Activated CD8-positive, alpha-beta T cell treated with anti-CD3 and anti-CD28 coated beads, Interleukin-2, amount 10 ng/mL, durations not matched to agents 7 days and 5 days (primary cell): ENCODE measurements around the gene DNASE2B. TPM values are rescaled to one million over a fixed set of nuclear protein-coding genes. Genes with fewer than 3 reads are reported as not detected.

Experiments
- ATAC-seq: fragments of 150-1000 bp; cut with Tn5 transposase; one replicate; pipeline ENCODE4 v1.10.0; 2021; ENCODE audit warnings: moderate library complexity
- CTCF ChIA-PET: fragments of 350-600 bp; sonication (Branson Sonifier 250); formaldehyde crosslinking; loops from one replicate; lab custom pipeline; 2021; ENCODE audit warnings: antibody characterized with exemption; lab: Charles Lee
- POLR2A ChIA-PET: fragments of 350-600 bp; sonication (Branson Sonifier 250); formaldehyde crosslinking; loops from one replicate; lab custom pipeline; 2021; ENCODE audit warnings: antibody characterized with exemption; lab: Charles Lee
- DNase-seq: peaks from one replicate; pipeline ENCODE4 v3.0.0-alpha.2; 2020
- H3K27ac Mint-ChIP-seq: one replicate; pipeline ENCODE4 v1.8.0; 2021; ENCODE audit warnings: mild to moderate bottlenecking, mixed read lengths
- H3K27me3 Mint-ChIP-seq: one replicate; pipeline ENCODE4 v1.8.0; 2021; ENCODE audit warnings: low read depth, mixed read lengths
- H3K36me3 Mint-ChIP-seq: one replicate; pipeline ENCODE4 v1.8.0; 2021; ENCODE audit warnings: low read depth, mixed read lengths
- H3K4me1 Mint-ChIP-seq: one replicate; pipeline ENCODE4 v1.8.0; 2021; ENCODE audit warnings: low read depth, mixed read lengths
- H3K4me3 Mint-ChIP-seq: one replicate; pipeline ENCODE4 v1.8.0; 2021; ENCODE audit warnings: mild to moderate bottlenecking, mixed read lengths
- H3K9me3 Mint-ChIP-seq: one replicate; pipeline ENCODE4 v1.8.0; 2022; ENCODE audit warnings: mixed read lengths; ENCODE audit not compliant: insufficient read depth
- total RNA-seq, 2 experiments: library from RNA; stranded (reverse); gene quantifications; one replicate each; pipeline ENCODE4 v1.2.3, GENCODE V29; 2021

The DNASE2B gene
- total RNA-seq, 2 experiments from 2014 or later, result not detected

DNA sequence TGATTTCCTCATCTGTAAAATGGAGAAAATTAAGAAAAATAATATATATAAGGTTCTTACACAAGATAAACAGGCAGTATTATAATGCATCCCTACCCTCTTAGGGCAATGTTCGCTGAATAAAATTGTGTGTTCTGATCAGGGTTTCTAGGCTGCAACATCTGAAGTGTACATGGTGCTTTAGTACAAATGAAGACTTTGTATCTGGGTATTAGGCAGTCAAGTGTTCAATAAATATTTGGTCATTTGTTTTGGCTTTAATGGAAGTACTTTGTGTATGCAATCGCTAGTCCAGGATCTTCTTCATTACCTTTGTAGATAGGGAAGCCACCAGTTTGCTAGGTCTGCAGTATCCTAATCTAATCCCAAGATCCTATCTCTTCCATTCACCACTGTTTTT, 28.1 kb downstream of the DNASE2B start:
- Mint-ChIP-seq H3K4me3 (no peak overlapping the region), H3K27ac (no peak overlapping the region), H3K4me1 (no peaks in the 10 kb centered on the region), H3K27me3 (peaks cover 5% of the 10 kb centered on the region), H3K9me3 (no peaks in the 10 kb centered on the region), H3K36me3 (no peaks in the 10 kb centered on the region)
- POLR2A ChIA-PET, result no interaction called here
- CTCF ChIA-PET, result interaction anchor here (1.9 kb wide), 1 partner anchor 16 kb away, joined by 6 read pairs; no protein-coding TSS in a partner anchor
- ATAC-seq, result no peak
- no peak for DNase-seq

DNA sequence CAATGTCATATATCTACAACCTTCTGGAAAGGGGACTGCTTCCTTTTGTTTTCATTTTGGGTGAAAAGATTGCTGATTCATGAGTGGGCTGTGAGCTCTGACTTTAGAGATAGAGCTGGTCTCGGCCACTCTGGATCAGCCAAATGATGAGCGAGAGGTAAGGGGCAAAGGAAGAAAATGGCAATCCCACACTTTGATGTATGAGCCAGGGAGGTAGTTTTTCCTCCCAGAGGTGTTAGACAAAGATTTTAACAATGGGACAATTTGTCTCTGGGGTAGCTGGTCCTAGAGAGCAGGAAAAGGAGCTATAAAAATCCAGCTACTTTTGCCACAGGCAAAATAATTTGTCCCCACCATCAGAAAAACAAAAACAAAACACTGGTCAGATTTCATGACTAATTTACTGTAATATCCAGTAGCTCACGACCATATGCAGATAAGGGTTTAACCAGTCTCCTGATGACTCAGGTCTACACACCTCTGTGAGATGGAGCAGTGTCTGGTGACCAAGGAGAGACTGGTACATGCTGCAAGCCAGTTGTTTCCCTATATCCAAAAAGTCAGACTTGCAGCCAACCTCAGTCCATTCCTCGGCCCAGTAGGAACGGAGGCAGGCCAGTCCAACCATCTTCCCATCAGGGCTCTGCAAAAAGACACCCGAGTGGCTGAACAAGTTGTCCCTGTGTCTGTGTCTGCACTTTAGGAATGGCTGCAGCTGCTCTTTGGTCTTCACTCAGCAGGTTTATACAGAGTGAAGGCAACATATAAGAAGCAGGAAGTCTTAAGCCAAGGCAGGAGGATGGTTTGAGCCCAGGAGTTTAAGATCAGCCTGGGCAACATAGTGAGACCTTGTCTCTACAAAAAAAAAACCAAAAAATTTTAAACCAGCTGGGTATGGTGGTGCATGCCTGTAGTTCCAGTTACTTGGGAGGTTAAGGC, 29.2 kb downstream of the DNASE2B start:
- Mint-ChIP-seq H3K27me3 (peaks cover 5% of the 10 kb centered on the region), H3K9me3 (no peaks in the 10 kb centered on the region), H3K4me3 (no peak overlapping the region), H3K36me3 (no peaks in the 10 kb centered on the region), H3K4me1 (no peaks in the 10 kb centered on the region), H3K27ac (no peak overlapping the region)
- DNase-seq (no peak), ATAC-seq (peak; percentile 51)
- ChIA-PET POLR2A (no interaction called here), CTCF (interaction anchor here (1.2 to 1.9 kb wide), 2 partner anchors 15 to 345 kb away, joined by 3 to 6 read pairs; no protein-coding TSS in a partner anchor)

DNA sequence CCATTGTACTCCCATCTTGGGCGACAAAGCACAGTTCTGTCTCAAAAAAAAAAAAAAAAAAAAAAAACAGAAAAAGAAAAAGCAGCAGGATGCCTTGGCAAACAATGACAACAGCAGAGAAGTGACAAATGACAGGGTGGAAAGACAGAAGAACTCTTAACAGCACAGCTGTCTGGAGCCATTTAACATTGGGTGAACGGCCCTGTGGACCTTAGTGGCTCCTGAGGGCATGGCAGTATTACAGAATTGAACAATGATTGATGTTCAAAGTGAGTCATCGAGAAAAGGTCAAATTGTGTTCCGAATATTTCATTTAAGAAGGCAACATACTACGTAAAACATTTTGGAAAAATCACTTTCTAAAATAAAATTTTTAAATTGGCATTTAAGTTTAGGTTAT, 30.0 kb downstream of the DNASE2B start:
- POLR2A ChIA-PET, result no interaction called here
- Mint-ChIP-seq H3K27ac (no peak overlapping the region), H3K9me3 (no peaks in the 10 kb centered on the region), H3K36me3 (no peaks in the 10 kb centered on the region), H3K27me3 (peaks cover 5% of the 10 kb centered on the region), H3K4me3 (no peak overlapping the region), H3K4me1 (peaks cover 2% of the 10 kb centered on the region)
- no peak for ATAC-seq
- CTCF ChIA-PET, result no interaction called here
- DNase-seq, result no peak

DNA sequence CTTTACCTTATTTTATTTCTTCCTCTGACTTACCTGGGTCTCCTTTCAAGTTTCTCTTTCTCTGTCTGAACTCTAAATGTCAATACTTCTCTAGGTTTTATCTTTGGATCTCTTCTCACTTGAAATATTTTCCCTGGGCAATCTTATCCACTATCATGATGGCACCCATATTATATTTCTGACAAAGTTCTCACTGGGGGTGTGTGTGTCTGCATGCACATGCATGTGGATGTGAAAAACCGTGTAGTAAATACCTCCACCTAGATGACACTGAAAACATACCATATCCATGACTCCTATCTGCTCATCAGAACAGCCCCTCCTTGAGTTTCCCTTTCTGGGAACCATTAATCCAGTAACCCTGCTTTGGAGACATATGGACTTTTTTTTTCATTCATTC, 30.9 kb downstream of the DNASE2B start:
- Mint-ChIP-seq H3K4me1 (peaks cover 10% of the 10 kb centered on the region), H3K36me3 (no peaks in the 10 kb centered on the region), H3K9me3 (no peaks in the 10 kb centered on the region), H3K27me3 (peaks cover 3% of the 10 kb centered on the region), H3K27ac (no peak overlapping the region), H3K4me3 (no peak overlapping the region)
- CTCF ChIA-PET, result no interaction called here
- POLR2A ChIA-PET, result no interaction called here
- ATAC-seq, result no peak
- no peak for DNase-seq

- no peak overlapping the region for H3K27ac Mint-ChIP-seq
- no peaks in the 10 kb centered on the region for H3K36me3 Mint-ChIP-seq
- ChIA-PET POLR2A (no interaction called here), CTCF (interaction anchor here (0.6 to 9.1 kb wide), 3 partner anchors 286 to 718 kb away, joined by 3 to 177 read pairs (median 3); partner anchors contain the start of gene PRKACB)
- no peak for ATAC-seq
- no peaks in the 10 kb centered on the region for H3K9me3 Mint-ChIP-seq
- no peaks in the 10 kb centered on the region for H3K27me3 Mint-ChIP-seq
- DNase-seq, result no peak
- H3K4me1 Mint-ChIP-seq, result peaks cover 10% of the 10 kb centered on the region
- H3K4me3 Mint-ChIP-seq, result no peak overlapping the region
Measured at GRCh38 chr1:84430546-84430945, 32.3 kb downstream of the DNASE2B start.

- H3K4me3 Mint-ChIP-seq, result peak overlapping the region; percentile 66
- ATAC-seq (peak; percentile 74), DNase-seq (peak; percentile 80)
- peaks cover 10% of the 10 kb centered on the region for H3K4me1 Mint-ChIP-seq
- H3K9me3 Mint-ChIP-seq, result no peaks in the 10 kb centered on the region
- ChIA-PET CTCF (interaction anchor here (0.6 to 9.1 kb wide), 36 partner anchors 9 to 501 kb away, joined by 3 to 177 read pairs (median 4); partner anchors contain the start of genes CTBS, GNG5, PRKACB and RPF1), POLR2A (interaction anchor here (0.6 to 5.4 kb wide), 9 partner anchors 29 to 292 kb away, joined by 3 to 26 read pairs (median 4); partner anchors contain the start of genes CTBS, PRKACB and SPATA1)
- no peaks in the 10 kb centered on the region for H3K36me3 Mint-ChIP-seq
- no peaks in the 10 kb centered on the region for H3K27me3 Mint-ChIP-seq
- H3K27ac Mint-ChIP-seq, result peak overlapping the region; percentile 58
Measured at GRCh38 chr1:84433258-84434080, 35.2 kb downstream of the DNASE2B start.

DNA sequence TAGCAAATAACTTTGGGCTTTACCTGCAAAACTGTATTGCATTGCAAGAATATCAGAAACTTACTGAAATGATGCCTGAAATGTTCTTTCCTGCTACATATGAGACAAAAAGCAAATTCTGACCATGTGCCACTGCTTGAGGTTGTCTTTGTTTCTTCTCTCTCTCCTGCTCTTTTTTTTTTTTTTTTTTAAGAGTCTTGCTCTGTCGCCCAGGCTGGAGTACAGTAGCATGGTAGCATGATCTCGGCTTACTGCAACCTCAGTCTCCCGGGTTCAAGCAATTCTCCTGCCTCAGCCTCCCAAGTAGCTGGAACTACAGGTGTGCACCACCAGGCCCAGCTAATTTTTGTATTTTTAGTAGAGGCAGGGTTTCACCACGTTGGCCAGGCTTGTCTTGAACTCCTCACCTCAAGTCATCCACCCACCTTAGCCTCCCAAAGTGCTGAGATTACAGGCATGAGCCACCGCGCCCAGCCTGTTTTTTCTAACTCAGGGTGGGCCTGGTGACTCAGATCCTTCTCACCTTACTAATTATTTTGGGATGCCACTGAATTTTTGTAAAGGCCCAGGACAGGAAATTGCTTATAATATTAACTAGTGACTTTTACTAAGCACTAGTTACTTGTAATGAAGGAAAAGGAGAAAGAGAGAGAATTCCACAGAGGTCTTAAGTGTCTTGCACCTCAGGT, 35.9 kb downstream of the DNASE2B start:
- DNase-seq, result no peak
- Mint-ChIP-seq H3K27me3 (no peaks in the 10 kb centered on the region), H3K4me1 (peaks cover 10% of the 10 kb centered on the region), H3K36me3 (no peaks in the 10 kb centered on the region), H3K9me3 (no peaks in the 10 kb centered on the region), H3K4me3 (peak overlapping the region; percentile 66), H3K27ac (peak overlapping the region; percentile 58)
- peak; percentile 28 for ATAC-seq
- CTCF ChIA-PET, result interaction anchor here (0.8 to 9.1 kb wide), 25 partner anchors 9 to 502 kb away, joined by 3 to 177 read pairs (median 5); partner anchors contain the start of genes CTBS, GNG5, PRKACB and RPF1
- POLR2A ChIA-PET, result interaction anchor here (0.6 to 5.4 kb wide), 7 partner anchors 29 to 290 kb away, joined by 3 to 26 read pairs (median 4); partner anchors contain the start of genes CTBS, PRKACB and SPATA1

DNA sequence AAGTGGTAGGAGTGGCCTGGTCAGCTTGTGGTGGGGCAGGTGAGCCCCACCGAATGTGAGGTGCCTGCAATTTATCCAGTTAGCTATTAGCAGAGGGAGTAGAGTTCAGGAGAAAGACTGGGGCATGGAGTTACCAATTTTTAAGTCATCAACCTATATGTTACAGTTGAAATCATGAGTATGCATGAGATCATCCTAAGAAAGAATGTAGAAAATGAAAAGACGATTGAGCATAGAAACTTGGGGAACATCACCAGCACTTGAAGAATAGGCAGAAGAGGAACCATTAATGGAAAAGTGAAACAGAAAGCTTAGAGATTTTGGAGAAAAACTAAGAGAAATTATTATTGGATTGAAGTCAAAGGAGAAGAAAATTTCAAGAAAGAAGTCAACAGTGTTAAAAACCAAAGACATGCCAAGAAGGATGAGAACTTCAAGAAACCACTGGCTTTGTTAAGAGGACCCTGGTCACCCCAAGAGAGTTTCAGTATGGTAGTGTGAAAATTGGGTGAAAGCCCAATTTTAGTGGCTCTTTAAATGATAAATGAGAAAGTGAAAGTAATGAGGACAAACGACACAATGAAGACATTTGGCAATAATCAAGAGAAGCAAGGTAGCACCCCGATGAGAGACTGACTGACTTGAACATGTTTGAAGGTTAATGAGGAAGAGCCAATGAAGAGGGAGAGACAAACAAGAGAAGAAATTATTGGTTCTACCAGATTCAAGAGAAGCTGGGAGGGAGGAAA, 36.7 kb downstream of the DNASE2B start:
- ChIA-PET POLR2A (interaction anchor here (2.0 to 5.4 kb wide), 2 partner anchors 139 to 291 kb away, joined by 5 to 26 read pairs; partner anchors contain the start of genes CTBS and PRKACB), CTCF (interaction anchor here (0.8 to 9.1 kb wide), 14 partner anchors 8 to 503 kb away, joined by 3 to 177 read pairs (median 5); partner anchors contain the start of genes CTBS, GNG5, PRKACB and SPATA1)
- H3K4me3 Mint-ChIP-seq, result no peak overlapping the region
- H3K36me3 Mint-ChIP-seq, result no peaks in the 10 kb centered on the region
- ATAC-seq (peak; percentile 38), DNase-seq (no peak)
- peaks cover 10% of the 10 kb centered on the region for H3K4me1 Mint-ChIP-seq
- H3K27me3 Mint-ChIP-seq, result peaks cover 2% of the 10 kb centered on the region
- H3K27ac Mint-ChIP-seq, result no peak overlapping the region
- H3K9me3 Mint-ChIP-seq, result no peaks in the 10 kb centered on the region

DNA sequence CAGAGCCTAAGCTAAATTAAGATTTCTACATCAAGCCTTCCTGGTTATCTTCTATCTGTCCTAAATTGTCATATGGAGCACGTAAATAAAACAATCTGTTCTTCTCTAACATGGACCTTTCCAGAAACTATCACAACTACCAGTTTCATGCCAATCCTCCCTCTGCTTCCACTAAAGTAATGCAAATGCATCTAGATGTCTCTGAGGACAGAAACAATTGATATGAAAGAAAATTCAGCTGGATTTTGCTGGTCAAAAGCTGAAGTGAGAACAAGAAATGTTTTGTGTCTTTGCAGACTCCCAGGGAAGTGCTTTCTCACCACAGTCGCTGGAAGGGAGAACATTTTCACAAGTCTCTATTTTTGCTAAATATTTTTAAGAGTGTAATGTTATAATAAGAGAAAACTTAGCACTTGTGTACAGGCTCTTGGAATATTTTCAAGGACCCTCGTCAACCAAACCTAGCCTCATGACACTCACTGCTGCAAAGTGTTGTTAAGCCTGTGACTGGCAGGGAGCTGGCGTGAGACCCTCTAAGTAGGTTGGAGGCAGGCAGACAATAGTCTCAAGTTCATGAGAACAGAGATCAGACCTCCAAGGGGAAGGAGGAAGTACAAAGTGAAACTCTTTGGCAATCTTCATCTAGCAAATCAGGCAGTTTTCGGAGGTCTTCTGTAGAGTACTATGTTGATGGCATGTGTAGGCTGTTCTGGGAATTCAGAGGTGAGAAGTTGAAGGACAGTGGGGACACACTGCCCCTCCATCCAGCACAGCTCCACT, 38.8 kb downstream of the DNASE2B start:
- Mint-ChIP-seq H3K4me3 (no peak overlapping the region), H3K27ac (no peak overlapping the region), H3K27me3 (peaks cover 4% of the 10 kb centered on the region), H3K36me3 (no peaks in the 10 kb centered on the region), H3K9me3 (no peaks in the 10 kb centered on the region), H3K4me1 (peaks cover 13% of the 10 kb centered on the region)
- POLR2A ChIA-PET, result interaction anchor here (1.4 to 5.4 kb wide), 3 partner anchors 69 to 293 kb away, joined by 5 to 26 read pairs (median 18); partner anchors contain the start of genes CTBS, GNG5, PRKACB and SPATA1
- DNase-seq (no peak), ATAC-seq (no peak)
- CTCF ChIA-PET, result interaction anchor here (0.9 to 9.1 kb wide), 10 partner anchors 137 to 508 kb away, joined by 3 to 177 read pairs (median 5); partner anchors contain the start of genes CTBS and PRKACB
